Measurements from ENCODE around the gene BUD31.

DNA sequence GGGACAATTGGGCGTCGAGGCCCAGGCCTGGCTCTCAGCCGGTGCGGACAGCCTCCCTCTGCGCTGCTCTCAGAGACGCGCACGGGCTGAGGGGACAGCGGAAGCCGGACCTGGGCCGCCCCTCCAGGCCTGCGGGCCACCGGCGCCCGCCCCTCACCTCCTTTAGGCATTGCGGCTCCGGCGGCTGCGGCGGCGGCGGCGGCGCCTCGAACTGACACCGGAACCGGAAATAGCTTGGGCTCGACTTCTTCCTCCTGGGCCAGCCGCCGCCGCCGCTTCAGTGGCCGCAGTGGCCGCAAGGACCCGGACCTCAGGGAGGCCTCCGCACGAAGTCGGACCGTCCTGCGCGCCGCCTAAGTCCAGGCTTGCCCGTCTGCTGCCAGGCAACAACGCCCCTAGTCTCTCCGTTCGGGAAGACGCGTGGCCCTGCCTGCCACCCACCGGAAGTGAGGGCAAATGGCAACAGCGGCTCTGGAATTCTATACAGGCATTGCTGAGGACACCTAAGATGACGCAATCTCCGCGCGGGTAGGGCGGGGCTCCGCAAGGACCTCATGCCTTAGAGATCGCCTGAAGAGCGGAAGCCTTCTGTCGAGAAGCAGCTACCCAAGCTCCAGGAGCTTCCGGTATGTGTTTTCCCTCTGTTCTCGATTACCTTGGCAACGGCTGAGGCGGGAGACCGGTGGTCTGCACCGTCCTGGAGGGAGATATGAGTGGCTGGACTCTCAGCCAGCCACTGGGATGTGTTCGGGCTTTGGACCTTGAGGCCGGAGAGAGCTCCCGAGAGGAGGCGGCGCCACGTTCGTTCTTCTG lies at the start of gene BUD31, which contains the start of gene PDAP1:
- TF ChIP-seq, protein P1, sequence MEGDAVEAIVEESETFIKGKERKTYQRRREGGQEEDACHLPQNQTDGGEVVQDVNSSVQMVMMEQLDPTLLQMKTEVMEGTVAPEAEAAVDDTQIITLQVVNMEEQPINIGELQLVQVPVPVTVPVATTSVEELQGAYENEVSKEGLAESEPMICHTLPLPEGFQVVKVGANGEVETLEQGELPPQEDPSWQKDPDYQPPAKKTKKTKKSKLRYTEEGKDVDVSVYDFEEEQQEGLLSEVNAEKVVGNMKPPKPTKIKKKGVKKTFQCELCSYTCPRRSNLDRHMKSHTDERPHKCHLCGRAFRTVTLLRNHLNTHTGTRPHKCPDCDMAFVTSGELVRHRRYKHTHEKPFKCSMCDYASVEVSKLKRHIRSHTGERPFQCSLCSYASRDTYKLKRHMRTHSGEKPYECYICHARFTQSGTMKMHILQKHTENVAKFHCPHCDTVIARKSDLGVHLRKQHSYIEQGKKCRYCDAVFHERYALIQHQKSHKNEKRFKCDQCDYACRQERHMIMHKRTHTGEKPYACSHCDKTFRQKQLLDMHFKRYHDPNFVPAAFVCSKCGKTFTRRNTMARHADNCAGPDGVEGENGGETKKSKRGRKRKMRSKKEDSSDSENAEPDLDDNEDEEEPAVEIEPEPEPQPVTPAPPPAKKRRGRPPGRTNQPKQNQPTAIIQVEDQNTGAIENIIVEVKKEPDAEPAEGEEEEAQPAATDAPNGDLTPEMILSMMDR (IDR thresholded peaks at IDR 0.05; ENCODE audit: low read depth, low read length, missing input control) = no peak
- peak; percentile 86 for TF ChIP-seq YY1 (IDR thresholded peaks at IDR 0.05)

Measured in liver (tissue), 2 donors.